HEK293 (cell line): ENCODE data around the gene PDE3A.
"Not testable (repeated sequence)": the region's sequence is repeated elsewhere in the genome, so short reads cannot be mapped to it uniquely, and the experiment has no call there.

ENCODE experiments used
- CTCF ChIA-PET: fragments of 350-600 bp; formaldehyde crosslinking; extraction: SDS; loops from one replicate; lab custom pipeline; 2021; ENCODE audit warnings: antibody characterized with exemption; lab: Yijun Ruan, JAX
- POLR2A ChIA-PET: fragments of 300-600 bp; formaldehyde crosslinking; extraction: SDS; loops from one replicate; lab custom pipeline; 2020; ENCODE audit warnings: antibody characterized with exemption, inconsistent platforms; lab: Yijun Ruan, JAX
- H3K27ac ChIP-seq: fragments of 200-500 bp; sonication (Bioruptor generic); 2 replicates; pipeline ENCODE4 v1.5.1; 2014; ENCODE audit warnings: low read depth, low read length, control low read depth, inconsistent platforms; ENCODE audit errors: extremely low read depth
- H3K36me3 ChIP-seq, 2 experiments: fragments of 200-500 bp in 1 of 2; sonication (Bioruptor generic) in 1 of 2; 1 replicate in 1 of 2; 2 replicates in 1 of 2; pipeline ENCODE4 v1.5.1; 2014 to 2017; ENCODE audit warnings: inconsistent platforms in 2 of 2, low read length in 2 of 2; ENCODE audit not compliant: control insufficient read depth in 2 of 2, insufficient read depth in 1 of 2
- H3K4me1 ChIP-seq: fragments of 200-500 bp; sonication (Bioruptor generic); 2 replicates; pipeline ENCODE4 v1.5.1; 2014; ENCODE audit warnings: mild to moderate bottlenecking, low read length, inconsistent platforms; ENCODE audit not compliant: control insufficient read depth, insufficient read depth
- H3K4me3 ChIP-seq: 2 replicates; pipeline ENCODE4 v1.5.1; 2011; ENCODE audit warnings: low read depth, mild to moderate bottlenecking, control low read depth, low read length, moderate library complexity
- H3K9me3 ChIP-seq: fragments of 200-500 bp; sonication (Bioruptor generic); 2 replicates; pipeline ENCODE4 v1.5.1; 2014; ENCODE audit warnings: low read depth, low read length, inconsistent platforms; ENCODE audit not compliant: control insufficient read depth, insufficient read depth
- GLIS2 ChIP-seq: fragments of 450-650 bp; formaldehyde crosslinking; IDR thresholded peaks from 2 replicates; pipeline ENCODE4 v1.5.1; 2016; ENCODE audit warnings: missing biosample characterization, missing genetic modification characterization
- PRDM1 ChIP-seq: fragments of 450-650 bp; formaldehyde crosslinking; IDR thresholded peaks from 2 replicates; pipeline ENCODE4; 2016; ENCODE audit warnings: missing biosample characterization, missing genetic modification characterization
- ZBTB1 ChIP-seq: fragments of 450-650 bp; formaldehyde crosslinking; IDR thresholded peaks from 2 replicates; pipeline ENCODE4 v1.5.1; 2016; ENCODE audit warnings: missing biosample characterization, missing genetic modification characterization
- ZBTB21 ChIP-seq: fragments of 450-650 bp; formaldehyde crosslinking; IDR thresholded peaks from 2 replicates; pipeline ENCODE4 v1.5.1; 2017; ENCODE audit warnings: missing biosample characterization, missing genetic modification characterization
- ZNF112 ChIP-seq: fragments of 450-650 bp; formaldehyde crosslinking; IDR thresholded peaks from 2 replicates; pipeline ENCODE4 v1.5.0; 2017; ENCODE audit warnings: missing biosample characterization, missing genetic modification characterization
- ZNF132 ChIP-seq: fragments of 450-650 bp; formaldehyde crosslinking; IDR thresholded peaks from 2 replicates; pipeline ENCODE4 v1.5.1; 2017; ENCODE audit warnings: missing biosample characterization, missing genetic modification characterization, borderline replicate concordance
- ZNF133 ChIP-seq: fragments of 450-650 bp; formaldehyde crosslinking; IDR thresholded peaks from 2 replicates; pipeline ENCODE4 v1.5.1; 2016; ENCODE audit warnings: missing biosample characterization, missing genetic modification characterization
- ZNF2 ChIP-seq: fragments of 450-650 bp; formaldehyde crosslinking; IDR thresholded peaks from 2 replicates; pipeline ENCODE4 v1.5.1; 2016; ENCODE audit warnings: missing biosample characterization, missing genetic modification characterization
- ZNF211 ChIP-seq: fragments of 450-650 bp; formaldehyde crosslinking; IDR thresholded peaks from 2 replicates; pipeline ENCODE4 v1.5.1; 2016; ENCODE audit warnings: low read depth, missing biosample characterization, missing genetic modification characterization
- ZNF214 ChIP-seq: fragments of 450-650 bp; formaldehyde crosslinking; IDR thresholded peaks from 2 replicates; pipeline ENCODE4 v1.5.1; 2017; ENCODE audit warnings: missing biosample characterization, mild to moderate bottlenecking, missing genetic modification characterization, borderline replicate concordance
- ZNF37A ChIP-seq: fragments of 450-650 bp; IDR thresholded peaks from 2 replicates; pipeline ENCODE4 v1.5.1; 2018; ENCODE audit warnings: missing biosample characterization, missing genetic modification characterization
- ZNF426 ChIP-seq: fragments of 450-650 bp; formaldehyde crosslinking; IDR thresholded peaks from 2 replicates; pipeline ENCODE4 v1.5.1; 2017; ENCODE audit warnings: missing biosample characterization, missing genetic modification characterization, mild to moderate bottlenecking, inconsistent platforms, moderate library complexity
- ZNF510 ChIP-seq: fragments of 450-650 bp; formaldehyde crosslinking; IDR thresholded peaks from 2 replicates; pipeline ENCODE4 v1.5.1; 2018; ENCODE audit warnings: mild to moderate bottlenecking, missing genetic modification characterization, missing biosample characterization; ENCODE audit not compliant: insufficient replicate concordance
- ZNF664 ChIP-seq: fragments of 450-650 bp; formaldehyde crosslinking; IDR thresholded peaks from 2 replicates; pipeline ENCODE4 v1.5.1; 2016; ENCODE audit warnings: missing biosample characterization, missing genetic modification characterization
- TF ChIP-seq, protein P1 (sequence below): fragments of 450-650 bp; formaldehyde crosslinking; IDR thresholded peaks from 2 replicates; pipeline ENCODE4 v1.5.1; 2017; ENCODE audit warnings: missing biosample characterization, missing genetic modification characterization
- TF ChIP-seq, protein P2 (sequence below): fragments of 450-650 bp; formaldehyde crosslinking; IDR thresholded peaks from 2 replicates; pipeline ENCODE4 v1.5.1; 2016; ENCODE audit warnings: missing biosample characterization, missing genetic modification characterization, low read depth
- TF ChIP-seq, protein P3 (sequence below): fragments of 450-650 bp; formaldehyde crosslinking; IDR thresholded peaks from 2 replicates; pipeline ENCODE4 v1.5.1; 2016; ENCODE audit warnings: missing biosample characterization, missing genetic modification characterization

Gene PDE3A

DNA sequence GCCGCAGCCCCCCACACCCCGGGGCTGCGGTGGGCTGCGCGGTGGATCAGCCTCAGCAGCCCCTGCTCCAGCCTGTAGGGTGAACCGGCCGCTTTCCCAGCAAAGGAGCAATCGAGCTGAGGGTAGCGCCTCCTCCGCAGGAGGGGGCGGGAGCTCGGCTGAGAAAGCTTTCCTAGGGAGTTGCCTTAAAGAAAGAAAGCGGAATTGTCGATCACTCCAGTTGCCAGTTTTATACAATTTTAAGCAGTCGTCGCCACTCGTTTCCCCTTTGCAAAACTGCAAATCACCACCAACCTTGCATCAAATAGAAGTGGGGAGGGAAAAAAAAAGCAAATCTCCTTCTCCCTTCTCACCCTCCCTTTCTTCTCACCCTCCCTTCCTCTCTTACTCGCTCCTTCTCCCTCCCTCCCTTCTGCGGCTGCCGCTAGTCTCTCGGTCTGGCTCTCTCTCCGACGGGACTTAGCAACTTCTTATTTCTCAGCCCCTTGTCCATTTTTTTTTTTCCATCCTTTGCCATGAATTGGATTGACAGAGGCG is at the start of gene PDE3A (continued):
- TF ChIP-seq, protein P1, sequence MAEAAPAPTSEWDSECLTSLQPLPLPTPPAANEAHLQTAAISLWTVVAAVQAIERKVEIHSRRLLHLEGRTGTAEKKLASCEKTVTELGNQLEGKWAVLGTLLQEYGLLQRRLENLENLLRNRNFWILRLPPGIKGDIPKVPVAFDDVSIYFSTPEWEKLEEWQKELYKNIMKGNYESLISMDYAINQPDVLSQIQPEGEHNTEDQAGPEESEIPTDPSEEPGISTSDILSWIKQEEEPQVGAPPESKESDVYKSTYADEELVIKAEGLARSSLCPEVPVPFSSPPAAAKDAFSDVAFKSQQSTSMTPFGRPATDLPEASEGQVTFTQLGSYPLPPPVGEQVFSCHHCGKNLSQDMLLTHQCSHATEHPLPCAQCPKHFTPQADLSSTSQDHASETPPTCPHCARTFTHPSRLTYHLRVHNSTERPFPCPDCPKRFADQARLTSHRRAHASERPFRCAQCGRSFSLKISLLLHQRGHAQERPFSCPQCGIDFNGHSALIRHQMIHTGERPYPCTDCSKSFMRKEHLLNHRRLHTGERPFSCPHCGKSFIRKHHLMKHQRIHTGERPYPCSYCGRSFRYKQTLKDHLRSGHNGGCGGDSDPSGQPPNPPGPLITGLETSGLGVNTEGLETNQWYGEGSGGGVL: peak; percentile 83
- TF ChIP-seq GLIS2 (tag by site-specific recombination): no peak
- TF ChIP-seq, all 188 proteins: peak for 12

DNA sequence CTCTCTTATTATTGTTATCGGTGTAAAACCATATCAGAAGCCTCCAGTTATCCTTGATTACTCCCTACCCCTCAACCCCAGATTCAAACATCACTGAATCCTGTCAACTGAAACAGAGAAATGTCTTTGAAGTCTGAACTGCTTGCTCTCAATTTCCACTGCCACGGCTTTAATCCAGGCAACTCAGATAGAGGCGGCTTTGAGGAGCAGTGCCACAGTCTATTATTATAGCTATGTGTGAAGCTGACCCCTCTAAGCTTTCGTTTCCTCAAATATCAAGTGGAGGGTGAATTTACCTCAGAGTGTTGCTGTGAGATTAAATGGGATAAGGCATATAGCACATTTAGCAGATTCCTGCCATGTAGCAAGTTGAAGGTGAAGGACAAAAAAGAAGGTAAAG is 49.0 kb upstream of the PDE3A start:
- TF ChIP-seq ZNF664: no peak
- TF ChIP-seq ZNF37A (tag by site-specific recombination): no peak
- TF ChIP-seq, protein P2, sequence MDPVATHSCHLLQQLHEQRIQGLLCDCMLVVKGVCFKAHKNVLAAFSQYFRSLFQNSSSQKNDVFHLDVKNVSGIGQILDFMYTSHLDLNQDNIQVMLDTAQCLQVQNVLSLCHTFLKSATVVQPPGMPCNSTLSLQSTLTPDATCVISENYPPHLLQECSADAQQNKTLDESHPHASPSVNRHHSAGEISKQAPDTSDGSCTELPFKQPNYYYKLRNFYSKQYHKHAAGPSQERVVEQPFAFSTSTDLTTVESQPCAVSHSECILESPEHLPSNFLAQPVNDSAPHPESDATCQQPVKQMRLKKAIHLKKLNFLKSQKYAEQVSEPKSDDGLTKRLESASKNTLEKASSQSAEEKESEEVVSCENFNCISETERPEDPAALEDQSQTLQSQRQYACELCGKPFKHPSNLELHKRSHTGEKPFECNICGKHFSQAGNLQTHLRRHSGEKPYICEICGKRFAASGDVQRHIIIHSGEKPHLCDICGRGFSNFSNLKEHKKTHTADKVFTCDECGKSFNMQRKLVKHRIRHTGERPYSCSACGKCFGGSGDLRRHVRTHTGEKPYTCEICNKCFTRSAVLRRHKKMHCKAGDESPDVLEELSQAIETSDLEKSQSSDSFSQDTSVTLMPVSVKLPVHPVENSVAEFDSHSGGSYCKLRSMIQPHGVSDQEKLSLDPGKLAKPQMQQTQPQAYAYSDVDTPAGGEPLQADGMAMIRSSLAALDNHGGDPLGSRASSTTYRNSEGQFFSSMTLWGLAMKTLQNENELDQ (tag by site-specific recombination): no peak
- TF ChIP-seq PRDM1 (tag by site-specific recombination): no peak
- no peak for TF ChIP-seq ZBTB21 (tag by site-specific recombination)
- POLR2A ChIA-PET: no interaction called here

DNA sequence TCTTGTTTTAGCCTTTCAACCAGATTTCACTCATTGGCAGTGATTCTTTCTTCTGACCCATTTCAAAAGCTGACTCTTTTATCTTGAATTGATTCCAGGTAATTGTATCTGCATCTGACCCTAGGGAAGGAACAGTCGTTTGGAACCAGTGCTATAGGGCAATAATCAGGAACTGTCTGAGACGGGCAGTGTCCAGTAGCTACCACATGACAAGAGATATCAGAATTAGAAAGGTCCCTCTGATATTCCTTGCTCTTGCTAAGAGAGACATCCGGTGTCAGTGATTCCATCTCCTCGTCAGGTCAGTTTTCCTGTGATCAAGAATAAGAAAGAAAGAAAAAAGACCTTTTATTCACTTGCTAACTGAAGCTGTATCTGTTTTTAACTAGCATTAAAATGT is 47.8 kb upstream of the PDE3A start:
- ChIA-PET POLR2A (no interaction called here), CTCF (interaction anchor here (0.6 kb wide), 1 partner anchor 11 kb away, joined by 6 read pairs; no protein-coding TSS in a partner anchor)
- Histone ChIP-seq H3K36me3 (no peaks in the 10 kb centered on the region), H3K4me3 (no peak overlapping the region), H3K9me3 (no peaks in the 10 kb centered on the region), H3K4me1 (no peaks in the 10 kb centered on the region), H3K27ac (no peak overlapping the region)
- TF ChIP-seq, protein P3, sequence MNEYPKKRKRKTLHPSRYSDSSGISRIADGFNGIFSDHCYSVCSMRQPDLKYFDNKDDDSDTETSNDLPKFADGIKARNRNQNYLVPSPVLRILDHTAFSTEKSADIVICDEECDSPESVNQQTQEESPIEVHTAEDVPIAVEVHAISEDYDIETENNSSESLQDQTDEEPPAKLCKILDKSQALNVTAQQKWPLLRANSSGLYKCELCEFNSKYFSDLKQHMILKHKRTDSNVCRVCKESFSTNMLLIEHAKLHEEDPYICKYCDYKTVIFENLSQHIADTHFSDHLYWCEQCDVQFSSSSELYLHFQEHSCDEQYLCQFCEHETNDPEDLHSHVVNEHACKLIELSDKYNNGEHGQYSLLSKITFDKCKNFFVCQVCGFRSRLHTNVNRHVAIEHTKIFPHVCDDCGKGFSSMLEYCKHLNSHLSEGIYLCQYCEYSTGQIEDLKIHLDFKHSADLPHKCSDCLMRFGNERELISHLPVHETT (tag by site-specific recombination): no peak
- TF ChIP-seq ZNF214: no peak

More for the DNA sequence above, 49.0 kb upstream of the PDE3A start:
- no peaks in the 10 kb centered on the region for H3K9me3 ChIP-seq
- CTCF ChIA-PET: no interaction called here
- H3K4me3 ChIP-seq: no peak overlapping the region
- H3K4me1 ChIP-seq: no peaks in the 10 kb centered on the region
- H3K36me3 ChIP-seq: no peaks in the 10 kb centered on the region
- no peak overlapping the region for H3K27ac ChIP-seq

DNA sequence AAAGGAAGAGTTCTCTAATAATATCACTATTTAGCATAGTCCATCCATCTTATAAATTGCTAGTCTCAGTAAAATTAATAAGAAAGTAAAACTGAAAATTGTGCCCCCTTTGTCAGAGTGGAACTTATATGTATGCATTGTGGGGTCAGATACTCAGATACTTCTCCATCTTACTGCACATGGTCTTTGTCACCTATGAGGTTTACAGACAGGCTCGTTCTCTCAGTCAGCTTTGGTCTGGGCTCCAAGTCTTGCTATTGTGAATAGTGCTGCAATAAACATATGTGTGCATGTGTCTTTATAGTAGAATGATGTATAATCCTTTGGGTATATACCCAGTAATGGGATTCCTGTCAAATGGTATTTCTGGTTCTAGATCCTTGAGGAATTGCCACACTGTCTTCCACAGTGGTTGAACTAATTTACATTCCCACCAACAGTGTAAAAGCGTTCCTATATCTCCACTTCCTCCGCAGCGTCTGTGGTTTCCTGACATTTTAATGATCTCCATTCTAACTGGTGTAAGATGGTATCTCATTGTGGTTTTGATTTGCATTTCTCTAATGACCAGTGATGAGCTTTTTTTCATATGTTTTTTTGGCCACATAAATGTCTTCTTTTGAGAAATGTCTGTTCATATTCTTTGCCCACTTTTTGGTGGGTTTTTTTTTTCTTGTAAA is 37.4 kb upstream of the PDE3A start:
- H3K4me3 ChIP-seq, H3K27ac ChIP-seq, H3K9me3 ChIP-seq, H3K4me1 ChIP-seq, POLR2A ChIA-PET, H3K36me3 ChIP-seq: not testable (repeated sequence)
- CTCF ChIA-PET: interaction anchor here (0.7 kb wide), 1 partner anchor 11 kb away, joined by 6 read pairs; no protein-coding TSS in a partner anchor

DNA sequence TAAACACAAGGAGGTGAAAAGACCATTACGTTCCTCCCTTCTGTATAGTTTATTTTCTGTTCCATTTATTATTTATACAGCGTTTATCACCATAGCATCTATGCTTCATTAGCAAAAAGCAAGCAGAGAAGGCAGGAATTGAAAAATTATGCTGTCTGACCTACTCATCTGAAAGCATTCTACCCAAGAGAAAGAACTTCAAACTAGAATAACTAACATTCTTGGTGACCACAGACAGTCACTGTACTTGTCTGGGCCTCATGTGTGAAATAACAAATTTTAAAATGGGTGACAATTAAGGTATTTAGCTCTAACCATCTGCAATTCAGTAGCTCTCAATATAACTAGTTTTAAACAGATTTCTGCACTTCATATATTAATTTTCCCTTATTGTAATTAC is 29.3 kb upstream of the PDE3A start:
- no peak for TF ChIP-seq ZNF2
- TF ChIP-seq ZBTB1: no peak
- TF ChIP-seq ZNF426: no peak
- TF ChIP-seq ZNF112 (tag by site-specific recombination): no peak
- no peak for TF ChIP-seq ZNF133 (tag by site-specific recombination)
- no peak for TF ChIP-seq ZNF132
- TF ChIP-seq ZNF211 (tag by site-specific recombination): no peak
- TF ChIP-seq ZNF510 (tag by site-specific recombination): no peak
- ChIA-PET POLR2A (no interaction called here), CTCF (no interaction called here)
- Histone ChIP-seq H3K4me1 (no peaks in the 10 kb centered on the region), H3K4me3 (no peak overlapping the region), H3K36me3 (no peaks in the 10 kb centered on the region), H3K9me3 (no peaks in the 10 kb centered on the region), H3K27ac (no peak overlapping the region)
